Esophagus squamous epithelium (tissue), 4 donors: ENCODE measurements around the gene KBTBD2.

Experiments
- POLR2A ChIP-seq, 4 donors: fragments of 450-650 bp; IDR thresholded peaks; one replicate each; pipeline ENCODE4 v1.6.1; 2017; ENCODE audit warnings: antibody characterized with exemption in 4 of 4, mild to moderate bottlenecking in 4 of 4, moderate library complexity in 3 of 4
- TF ChIP-seq, protein P1 (sequence below), 6 experiments: fragments of 450-650 bp in 4 of 6; fragments of 200-600 bp in 2 of 6; sonication (generic) in 2 of 6; IDR thresholded peaks; one replicate each; pipeline ENCODE4 v1.5.1; 2016 to 2019; ENCODE audit warnings: antibody characterized with exemption in 6 of 6, mild to moderate bottlenecking in 4 of 6, moderate library complexity in 4 of 6

DNA sequence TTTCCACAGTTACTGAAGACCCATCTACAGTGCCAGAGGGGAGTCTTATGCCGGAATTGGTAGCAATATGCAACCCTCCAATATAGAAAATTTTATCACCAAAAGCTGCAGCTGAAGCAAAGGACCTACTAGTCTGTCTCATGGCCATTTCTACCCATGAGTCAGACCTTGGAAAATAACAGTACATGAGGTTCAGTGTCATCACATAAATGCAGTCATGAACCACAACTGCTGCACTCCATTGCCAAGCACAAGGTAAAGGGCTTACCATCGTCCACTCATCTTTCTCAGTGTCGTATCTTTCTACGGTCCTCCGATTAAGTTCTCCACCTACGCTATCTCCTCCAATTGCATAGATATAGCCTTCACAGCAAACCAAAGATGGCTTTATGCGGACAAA is 21.8 kb downstream of the KBTBD2 start:
- TF ChIP-seq, protein P1, sequence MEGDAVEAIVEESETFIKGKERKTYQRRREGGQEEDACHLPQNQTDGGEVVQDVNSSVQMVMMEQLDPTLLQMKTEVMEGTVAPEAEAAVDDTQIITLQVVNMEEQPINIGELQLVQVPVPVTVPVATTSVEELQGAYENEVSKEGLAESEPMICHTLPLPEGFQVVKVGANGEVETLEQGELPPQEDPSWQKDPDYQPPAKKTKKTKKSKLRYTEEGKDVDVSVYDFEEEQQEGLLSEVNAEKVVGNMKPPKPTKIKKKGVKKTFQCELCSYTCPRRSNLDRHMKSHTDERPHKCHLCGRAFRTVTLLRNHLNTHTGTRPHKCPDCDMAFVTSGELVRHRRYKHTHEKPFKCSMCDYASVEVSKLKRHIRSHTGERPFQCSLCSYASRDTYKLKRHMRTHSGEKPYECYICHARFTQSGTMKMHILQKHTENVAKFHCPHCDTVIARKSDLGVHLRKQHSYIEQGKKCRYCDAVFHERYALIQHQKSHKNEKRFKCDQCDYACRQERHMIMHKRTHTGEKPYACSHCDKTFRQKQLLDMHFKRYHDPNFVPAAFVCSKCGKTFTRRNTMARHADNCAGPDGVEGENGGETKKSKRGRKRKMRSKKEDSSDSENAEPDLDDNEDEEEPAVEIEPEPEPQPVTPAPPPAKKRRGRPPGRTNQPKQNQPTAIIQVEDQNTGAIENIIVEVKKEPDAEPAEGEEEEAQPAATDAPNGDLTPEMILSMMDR (IDR thresholded peaks at IDR 0.05), result no peak
- TF ChIP-seq POLR2A (IDR thresholded peaks at IDR 0.05), result no peak
